Measurements from ENCODE around the gene IL31RA.

IL31RA gene

GRCh38 chr5:55851675-55851979 lies 470 bp downstream of the IL31RA start:
- H2AFZ ChIP-seq (ENCODE audit: low read depth, low read length): no peak overlapping the region
- no peak overlapping the region for H3K27ac ChIP-seq (ENCODE audit: low read length)
- DNase-seq: no peak
- H4K20me1 ChIP-seq (ENCODE audit: insufficient read depth, low read length): no peaks in the 10 kb centered on the region
- TF ChIP-seq EZH2 (IDR thresholded peaks at IDR 0.05; ENCODE audit: borderline replicate concordance, low read depth, low read length, severe bottlenecking): no peak
- no peak for TF ChIP-seq CTCF (IDR thresholded peaks at IDR 0.05; ENCODE audit: borderline replicate concordance, extremely low read depth, low read length, poor library complexity, severe bottlenecking)
- no peak overlapping the region for H3K9ac ChIP-seq (ENCODE audit: low read depth, low read length)
- no peaks in the 10 kb centered on the region for H3K27me3 ChIP-seq (ENCODE audit: insufficient read depth, low read length, poor library complexity)
- ATAC-seq (ENCODE audit: insufficient read depth, low read depth): no peak
- H3K36me3 ChIP-seq (ENCODE audit: insufficient read depth, low read length): no peaks in the 10 kb centered on the region
- H3K4me1 ChIP-seq (ENCODE audit: insufficient read depth, low read length): peaks cover 30% of the 10 kb centered on the region
- no peaks in the 10 kb centered on the region for H3K79me2 ChIP-seq (ENCODE audit: insufficient read depth, low read length)
- no peak overlapping the region for H3K4me2 ChIP-seq (ENCODE audit: insufficient read depth, low read length)
- no peaks in the 10 kb centered on the region for H3K9me3 ChIP-seq (ENCODE audit: insufficient read depth, low read length, severe bottlenecking)
- H3K4me3 ChIP-seq (ENCODE audit: low read depth in 1 of 2, low read length in 2 of 2): no peak overlapping the region

GRCh38 chr5:55852503-55852902 lies 1.3 kb downstream of the IL31RA start:
- H3K79me2 ChIP-seq (ENCODE audit: insufficient read depth, low read length): no peaks in the 10 kb centered on the region
- TF ChIP-seq CTCF (IDR thresholded peaks at IDR 0.05; ENCODE audit: borderline replicate concordance, extremely low read depth, low read length, poor library complexity, severe bottlenecking): no peak
- TF ChIP-seq EZH2 (IDR thresholded peaks at IDR 0.05; ENCODE audit: borderline replicate concordance, low read depth, low read length, severe bottlenecking): no peak
- H2AFZ ChIP-seq (ENCODE audit: low read depth, low read length): no peak overlapping the region
- no peak overlapping the region for H3K9ac ChIP-seq (ENCODE audit: low read depth, low read length)
- H3K27ac ChIP-seq (ENCODE audit: low read length): no peak overlapping the region
- H3K4me3 ChIP-seq (ENCODE audit: low read depth in 1 of 2, low read length in 2 of 2): no peak overlapping the region
- H3K4me2 ChIP-seq (ENCODE audit: insufficient read depth, low read length): no peak overlapping the region
- DNase-seq (no peak), ATAC-seq (ENCODE audit: insufficient read depth, low read depth) (no peak)
- H3K36me3 ChIP-seq (ENCODE audit: insufficient read depth, low read length): no peaks in the 10 kb centered on the region
- no peaks in the 10 kb centered on the region for H3K27me3 ChIP-seq (ENCODE audit: insufficient read depth, low read length, poor library complexity)
- H3K4me1 ChIP-seq (ENCODE audit: insufficient read depth, low read length): peaks cover 39% of the 10 kb centered on the region
- H3K9me3 ChIP-seq (ENCODE audit: insufficient read depth, low read length, severe bottlenecking): no peaks in the 10 kb centered on the region
- no peaks in the 10 kb centered on the region for H4K20me1 ChIP-seq (ENCODE audit: insufficient read depth, low read length)

- H3K9me3 ChIP-seq (ENCODE audit: insufficient read depth, low read length, severe bottlenecking): no peaks in the 10 kb centered on the region
- peaks cover 45% of the 10 kb centered on the region for H3K4me1 ChIP-seq (ENCODE audit: insufficient read depth, low read length)
- no peak overlapping the region for H3K4me2 ChIP-seq (ENCODE audit: insufficient read depth, low read length)
- H3K79me2 ChIP-seq (ENCODE audit: insufficient read depth, low read length): no peaks in the 10 kb centered on the region
- H3K9ac ChIP-seq (ENCODE audit: low read depth, low read length): no peak overlapping the region
- DNase-seq (no peak), ATAC-seq (ENCODE audit: insufficient read depth, low read depth) (no peak)
- H4K20me1 ChIP-seq (ENCODE audit: insufficient read depth, low read length): no peaks in the 10 kb centered on the region
- no peak overlapping the region for H3K4me3 ChIP-seq (ENCODE audit: low read depth in 1 of 2, low read length in 2 of 2)
- H3K27me3 ChIP-seq (ENCODE audit: insufficient read depth, low read length, poor library complexity): no peaks in the 10 kb centered on the region
- no peaks in the 10 kb centered on the region for H3K36me3 ChIP-seq (ENCODE audit: insufficient read depth, low read length)
- H3K27ac ChIP-seq (ENCODE audit: low read length): no peak overlapping the region
- TF ChIP-seq CTCF (IDR thresholded peaks at IDR 0.05; ENCODE audit: borderline replicate concordance, extremely low read depth, low read length, poor library complexity, severe bottlenecking) (no peak), EZH2 (IDR thresholded peaks at IDR 0.05; ENCODE audit: borderline replicate concordance, low read depth, low read length, severe bottlenecking) (no peak)
- H2AFZ ChIP-seq (ENCODE audit: low read depth, low read length): no peak overlapping the region
Measured at GRCh38 chr5:55853041-55853670, 2.0 kb downstream of the IL31RA start.

- DNase-seq (no peak), ATAC-seq (ENCODE audit: insufficient read depth, low read depth) (no peak)
- H3K36me3 ChIP-seq (ENCODE audit: insufficient read depth, low read length): no peaks in the 10 kb centered on the region
- H3K9me3 ChIP-seq (ENCODE audit: insufficient read depth, low read length, severe bottlenecking): no peaks in the 10 kb centered on the region
- H3K4me1 ChIP-seq (ENCODE audit: insufficient read depth, low read length): peaks cover 45% of the 10 kb centered on the region
- no peaks in the 10 kb centered on the region for H3K79me2 ChIP-seq (ENCODE audit: insufficient read depth, low read length)
- no peak overlapping the region for H3K4me3 ChIP-seq (ENCODE audit: low read depth in 1 of 2, low read length in 2 of 2)
- H3K27me3 ChIP-seq (ENCODE audit: insufficient read depth, low read length, poor library complexity): no peaks in the 10 kb centered on the region
- no peak overlapping the region for H3K9ac ChIP-seq (ENCODE audit: low read depth, low read length)
- no peak overlapping the region for H3K4me2 ChIP-seq (ENCODE audit: insufficient read depth, low read length)
- H3K27ac ChIP-seq (ENCODE audit: low read length): no peak overlapping the region
- TF ChIP-seq CTCF (IDR thresholded peaks at IDR 0.05; ENCODE audit: borderline replicate concordance, extremely low read depth, low read length, poor library complexity, severe bottlenecking) (no peak), EZH2 (IDR thresholded peaks at IDR 0.05; ENCODE audit: borderline replicate concordance, low read depth, low read length, severe bottlenecking) (no peak)
- no peaks in the 10 kb centered on the region for H4K20me1 ChIP-seq (ENCODE audit: insufficient read depth, low read length)
- no peak overlapping the region for H2AFZ ChIP-seq (ENCODE audit: low read depth, low read length)
Measured at GRCh38 chr5:55853818-55854217, 2.7 kb downstream of the IL31RA start.

Data from DND-41 (cell line).